ENCODE measurements around the gene ZNF593OS.

ZNF593OS gene

DNA sequence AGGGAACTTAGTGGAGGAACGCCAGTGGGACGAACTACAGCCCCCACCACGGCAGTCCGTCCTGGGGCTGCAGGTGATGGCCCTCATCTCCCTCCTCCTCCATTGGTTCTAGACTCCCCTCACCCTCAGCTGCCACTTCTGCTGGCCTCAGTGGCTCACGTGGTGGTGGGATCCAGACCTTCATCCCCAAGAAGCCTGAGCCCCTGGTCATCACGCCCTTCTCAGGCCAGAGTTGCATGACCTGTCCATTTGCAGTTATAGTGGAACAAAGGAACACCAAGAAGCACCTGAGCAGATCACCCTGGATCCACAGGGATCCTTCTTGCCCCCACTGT is 25.7 kb downstream of the ZNF593OS start:
- ATAC-seq: no peak
- no peak for TF ChIP-seq ZFP3 (CRISPR knock-in tag; IDR thresholded peaks at IDR 0.05)
- TF ChIP-seq ZNF565 (CRISPR knock-in tag; conservative IDR thresholded peaks at IDR 0.05; ENCODE audit: low read depth): no peak
- TF ChIP-seq, protein P1, sequence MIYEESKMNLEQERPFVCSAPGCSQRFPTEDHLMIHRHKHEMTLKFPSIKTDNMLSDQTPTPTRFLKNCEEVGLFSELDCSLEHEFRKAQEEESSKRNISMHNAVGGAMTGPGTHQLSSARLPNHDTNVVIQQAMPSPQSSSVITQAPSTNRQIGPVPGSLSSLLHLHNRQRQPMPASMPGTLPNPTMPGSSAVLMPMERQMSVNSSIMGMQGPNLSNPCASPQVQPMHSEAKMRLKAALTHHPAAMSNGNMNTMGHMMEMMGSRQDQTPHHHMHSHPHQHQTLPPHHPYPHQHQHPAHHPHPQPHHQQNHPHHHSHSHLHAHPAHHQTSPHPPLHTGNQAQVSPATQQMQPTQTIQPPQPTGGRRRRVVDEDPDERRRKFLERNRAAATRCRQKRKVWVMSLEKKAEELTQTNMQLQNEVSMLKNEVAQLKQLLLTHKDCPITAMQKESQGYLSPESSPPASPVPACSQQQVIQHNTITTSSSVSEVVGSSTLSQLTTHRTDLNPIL (CRISPR knock-in tag; IDR thresholded peaks at IDR 0.05; ENCODE audit: low read depth): no peak
- TF ChIP-seq CSDC2 (CRISPR knock-in tag; IDR thresholded peaks at IDR 0.05): no peak
- no peak for TF ChIP-seq GLIS3 (CRISPR knock-in tag; IDR thresholded peaks at IDR 0.05)
- no peak for TF ChIP-seq TOX (CRISPR knock-in tag; IDR thresholded peaks at IDR 0.05; ENCODE audit: borderline replicate concordance)

DNA sequence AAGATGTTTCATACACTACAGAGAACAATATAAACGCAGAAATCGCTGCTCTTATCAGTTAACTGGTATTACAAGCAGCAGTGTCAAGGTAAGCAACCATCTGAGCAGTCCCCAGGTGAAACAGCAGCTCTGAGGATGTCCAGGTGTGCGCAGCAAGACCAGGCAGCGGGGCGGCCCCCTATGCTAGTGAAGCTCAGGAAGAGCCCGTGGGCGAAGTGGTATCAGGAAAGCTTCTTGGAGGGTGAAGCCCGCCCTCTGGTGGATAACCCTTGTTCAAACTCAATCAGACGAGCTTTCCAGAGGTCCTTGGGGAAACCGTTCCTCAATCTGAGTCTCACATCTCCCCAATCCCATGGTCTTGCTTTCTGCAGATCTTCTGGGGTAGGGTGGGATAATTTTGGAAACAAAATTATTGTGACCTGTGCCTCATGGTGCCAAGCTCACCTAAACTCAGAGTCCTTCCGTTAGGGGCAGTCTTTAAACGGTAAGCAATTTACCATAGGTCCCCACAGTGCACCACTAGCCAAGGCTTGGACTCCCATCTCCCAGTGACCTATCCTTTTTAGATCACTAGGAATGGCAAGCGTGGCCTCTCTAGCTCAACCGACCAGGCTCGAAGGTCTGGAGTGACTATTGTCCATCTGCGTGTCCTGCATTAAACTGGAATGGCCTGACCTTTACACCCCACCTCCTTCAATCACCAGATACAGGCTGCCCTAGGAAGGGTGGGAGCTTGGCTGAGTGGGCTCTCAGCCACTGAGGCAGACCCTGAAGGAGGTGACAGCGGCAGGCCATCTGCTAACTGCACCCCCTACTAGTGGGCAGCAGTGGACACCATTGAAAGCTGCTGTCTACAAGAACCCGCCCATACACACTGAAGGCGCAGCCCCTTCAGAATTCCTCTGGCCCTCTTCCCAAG is 26.3 kb downstream of the ZNF593OS start:
- peak; percentile 100 for ATAC-seq
- TF ChIP-seq PPARA (CRISPR knock-in tag; IDR thresholded peaks at IDR 0.05; ENCODE audit: borderline replicate concordance) (no peak), GLIS3 (CRISPR knock-in tag; IDR thresholded peaks at IDR 0.05) (no peak), ZFP30 (CRISPR knock-in tag; IDR thresholded peaks at IDR 0.05) (no peak), PATZ1 (CRISPR knock-in tag; IDR thresholded peaks at IDR 0.05; ENCODE audit: borderline replicate concordance) (no peak), SNAI2 (CRISPR knock-in tag; IDR thresholded peaks at IDR 0.05) (no peak), POU6F1 (CRISPR knock-in tag; IDR thresholded peaks at IDR 0.05; ENCODE audit: borderline replicate concordance, low read depth) (no peak), ZC3H10 (CRISPR knock-in tag; IDR thresholded peaks at IDR 0.05) (no peak), RARB (CRISPR knock-in tag; IDR thresholded peaks at IDR 0.05) (no peak), ZNF70 (CRISPR knock-in tag; IDR thresholded peaks at IDR 0.05) (no peak), TOX (CRISPR knock-in tag; IDR thresholded peaks at IDR 0.05; ENCODE audit: borderline replicate concordance) (no peak), OSR1 (CRISPR knock-in tag; IDR thresholded peaks at IDR 0.05) (no peak), ESRRG (CRISPR knock-in tag; IDR thresholded peaks at IDR 0.05) (no peak), CSDC2 (CRISPR knock-in tag; IDR thresholded peaks at IDR 0.05) (no peak), ISL1 (CRISPR knock-in tag; IDR thresholded peaks at IDR 0.05) (no peak), BACH2 (CRISPR knock-in tag; IDR thresholded peaks at IDR 0.05; ENCODE audit: borderline replicate concordance) (no peak)
- TF ChIP-seq, protein P2, sequence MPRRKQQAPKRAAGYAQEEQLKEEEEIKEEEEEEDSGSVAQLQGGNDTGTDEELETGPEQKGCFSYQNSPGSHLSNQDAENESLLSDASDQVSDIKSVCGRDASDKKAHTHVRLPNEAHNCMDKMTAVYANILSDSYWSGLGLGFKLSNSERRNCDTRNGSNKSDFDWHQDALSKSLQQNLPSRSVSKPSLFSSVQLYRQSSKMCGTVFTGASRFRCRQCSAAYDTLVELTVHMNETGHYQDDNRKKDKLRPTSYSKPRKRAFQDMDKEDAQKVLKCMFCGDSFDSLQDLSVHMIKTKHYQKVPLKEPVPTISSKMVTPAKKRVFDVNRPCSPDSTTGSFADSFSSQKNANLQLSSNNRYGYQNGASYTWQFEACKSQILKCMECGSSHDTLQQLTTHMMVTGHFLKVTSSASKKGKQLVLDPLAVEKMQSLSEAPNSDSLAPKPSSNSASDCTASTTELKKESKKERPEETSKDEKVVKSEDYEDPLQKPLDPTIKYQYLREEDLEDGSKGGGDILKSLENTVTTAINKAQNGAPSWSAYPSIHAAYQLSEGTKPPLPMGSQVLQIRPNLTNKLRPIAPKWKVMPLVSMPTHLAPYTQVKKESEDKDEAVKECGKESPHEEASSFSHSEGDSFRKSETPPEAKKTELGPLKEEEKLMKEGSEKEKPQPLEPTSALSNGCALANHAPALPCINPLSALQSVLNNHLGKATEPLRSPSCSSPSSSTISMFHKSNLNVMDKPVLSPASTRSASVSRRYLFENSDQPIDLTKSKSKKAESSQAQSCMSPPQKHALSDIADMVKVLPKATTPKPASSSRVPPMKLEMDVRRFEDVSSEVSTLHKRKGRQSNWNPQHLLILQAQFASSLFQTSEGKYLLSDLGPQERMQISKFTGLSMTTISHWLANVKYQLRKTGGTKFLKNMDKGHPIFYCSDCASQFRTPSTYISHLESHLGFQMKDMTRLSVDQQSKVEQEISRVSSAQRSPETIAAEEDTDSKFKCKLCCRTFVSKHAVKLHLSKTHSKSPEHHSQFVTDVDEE (CRISPR knock-in tag; IDR thresholded peaks at IDR 0.05): no peak

GRCh38 chr1:26142159-26142558 is 29.5 kb downstream of the ZNF593OS start:
- ATAC-seq: no peak
- TF ChIP-seq CSRNP3 (CRISPR knock-in tag; IDR thresholded peaks at IDR 0.05): no peak
- TF ChIP-seq ZNF8 (CRISPR knock-in tag; IDR thresholded peaks at IDR 0.05): no peak
- no peak for TF ChIP-seq ZC3H10 (CRISPR knock-in tag; IDR thresholded peaks at IDR 0.05)
- no peak for TF ChIP-seq GLIS3 (CRISPR knock-in tag; IDR thresholded peaks at IDR 0.05)
- no peak for TF ChIP-seq PPARA (CRISPR knock-in tag; IDR thresholded peaks at IDR 0.05; ENCODE audit: borderline replicate concordance)
